ENCODE data around the gene PKIB. TPM values are rescaled to one million over a fixed set of nuclear protein-coding genes. Genes with fewer than 3 reads are reported as not detected.

PKIB gene
- total RNA-seq, 4 donors from 2014 or later = 0.90 to 5.7 (median 2.0) TPM; not detected in 1

DNA sequence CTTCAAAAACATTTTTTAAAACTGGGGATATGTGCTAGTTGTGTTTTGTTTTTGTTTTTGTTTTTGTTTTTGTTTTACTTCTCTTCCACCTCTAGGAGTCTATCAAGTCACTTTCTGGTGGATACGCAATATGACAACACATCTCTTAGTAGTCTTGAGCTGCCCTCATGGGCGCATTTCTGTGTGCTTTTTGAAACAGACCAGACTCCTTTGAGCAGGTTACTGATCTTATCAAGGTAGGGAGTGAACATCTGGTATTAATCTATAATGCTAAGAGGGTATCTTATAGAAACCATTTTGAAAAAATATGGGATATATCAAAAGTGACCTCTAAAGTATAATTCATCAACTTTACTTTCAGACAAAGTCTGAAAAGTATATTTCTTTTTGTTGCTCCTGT is 56.2 kb downstream of the PKIB start:
- H3K4me3 ChIP-seq = no peak overlapping the region
- no peak overlapping the region for H3K27ac ChIP-seq
- WGBS, 2 donors = 93 to 96% methylated on average over 2 of the region's 2 CpGs
- TF ChIP-seq POLR2A (IDR thresholded peaks at IDR 0.05) = no peak
- no peaks in the 10 kb centered on the region for H3K27me3 ChIP-seq
- no peaks in the 10 kb centered on the region for H3K36me3 ChIP-seq
- no peaks in the 10 kb centered on the region for H3K4me1 ChIP-seq
- no peaks in the 10 kb centered on the region for H3K9me3 ChIP-seq
- no peak for DNase-seq (ENCODE audit: low spot score in 2 of 2)

DNA sequence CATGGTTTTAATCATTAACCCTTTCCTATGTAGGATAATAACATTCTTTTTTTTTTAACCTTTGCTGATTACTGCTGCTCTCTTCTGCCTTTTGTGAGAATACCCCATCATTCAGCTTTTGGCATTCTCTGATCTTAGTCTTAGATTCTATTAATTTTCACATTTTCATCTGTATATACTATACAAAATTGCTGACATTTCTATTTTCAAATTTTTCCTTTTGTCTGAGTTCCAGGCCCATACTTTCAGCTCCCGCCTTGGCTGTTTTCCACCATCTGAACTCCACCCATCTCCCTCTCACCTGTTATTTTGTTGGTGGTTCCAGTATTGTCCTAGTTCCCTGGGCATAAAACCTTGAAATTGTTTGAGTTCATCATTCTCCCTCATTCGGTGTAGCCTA is 59.2 kb downstream of the PKIB start:
- no peak for DNase-seq (ENCODE audit: low spot score in 2 of 2)
- 43 to 70% methylated on average over 2 of the region's 2 CpGs for WGBS, 2 donors
- Histone ChIP-seq H3K4me1 (no peaks in the 10 kb centered on the region), H3K27ac (no peak overlapping the region), H3K27me3 (no peaks in the 10 kb centered on the region), H3K4me3 (no peak overlapping the region), H3K36me3 (no peaks in the 10 kb centered on the region), H3K9me3 (no peaks in the 10 kb centered on the region)
- TF ChIP-seq, protein P1, sequence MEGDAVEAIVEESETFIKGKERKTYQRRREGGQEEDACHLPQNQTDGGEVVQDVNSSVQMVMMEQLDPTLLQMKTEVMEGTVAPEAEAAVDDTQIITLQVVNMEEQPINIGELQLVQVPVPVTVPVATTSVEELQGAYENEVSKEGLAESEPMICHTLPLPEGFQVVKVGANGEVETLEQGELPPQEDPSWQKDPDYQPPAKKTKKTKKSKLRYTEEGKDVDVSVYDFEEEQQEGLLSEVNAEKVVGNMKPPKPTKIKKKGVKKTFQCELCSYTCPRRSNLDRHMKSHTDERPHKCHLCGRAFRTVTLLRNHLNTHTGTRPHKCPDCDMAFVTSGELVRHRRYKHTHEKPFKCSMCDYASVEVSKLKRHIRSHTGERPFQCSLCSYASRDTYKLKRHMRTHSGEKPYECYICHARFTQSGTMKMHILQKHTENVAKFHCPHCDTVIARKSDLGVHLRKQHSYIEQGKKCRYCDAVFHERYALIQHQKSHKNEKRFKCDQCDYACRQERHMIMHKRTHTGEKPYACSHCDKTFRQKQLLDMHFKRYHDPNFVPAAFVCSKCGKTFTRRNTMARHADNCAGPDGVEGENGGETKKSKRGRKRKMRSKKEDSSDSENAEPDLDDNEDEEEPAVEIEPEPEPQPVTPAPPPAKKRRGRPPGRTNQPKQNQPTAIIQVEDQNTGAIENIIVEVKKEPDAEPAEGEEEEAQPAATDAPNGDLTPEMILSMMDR (IDR thresholded peaks at IDR 0.05) = no peak
- TF ChIP-seq POLR2A (IDR thresholded peaks at IDR 0.05) (no peak), EP300 (IDR thresholded peaks at IDR 0.05) (no peak)

DNA sequence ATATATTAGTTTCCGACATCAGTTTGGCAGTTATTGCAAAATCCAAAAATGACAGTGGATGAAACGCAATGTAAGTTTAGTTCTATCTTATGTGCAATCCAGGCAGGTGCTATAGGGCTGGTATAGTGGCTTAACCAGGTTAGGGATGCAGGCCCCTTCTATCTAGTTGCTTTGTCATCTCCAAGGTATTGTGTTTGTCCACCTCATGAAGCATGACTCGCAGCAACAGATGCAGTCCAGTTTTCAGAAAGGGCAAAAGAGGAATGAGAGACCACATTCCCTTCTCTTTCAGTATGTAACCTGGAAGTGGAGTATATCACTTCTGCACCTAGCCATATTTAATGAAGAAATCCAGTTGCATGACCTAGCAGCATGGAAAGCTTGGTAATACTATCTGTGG is 59.7 kb downstream of the PKIB start:
- TF ChIP-seq POLR2A (IDR thresholded peaks at IDR 0.05) (no peak), EP300 (IDR thresholded peaks at IDR 0.05) (no peak)
- TF ChIP-seq, protein P1 (IDR thresholded peaks at IDR 0.05) = no peak
- no peaks in the 10 kb centered on the region for H3K4me1 ChIP-seq
- 92 to 99% methylated on average over 3 of the region's 3 CpGs for WGBS, 2 donors
- H3K9me3 ChIP-seq = no peaks in the 10 kb centered on the region
- no peak overlapping the region for H3K4me3 ChIP-seq
- H3K27ac ChIP-seq = no peak overlapping the region
- H3K27me3 ChIP-seq = no peaks in the 10 kb centered on the region
- H3K36me3 ChIP-seq = no peaks in the 10 kb centered on the region
- no peak for DNase-seq (ENCODE audit: low spot score in 2 of 2)

DNA sequence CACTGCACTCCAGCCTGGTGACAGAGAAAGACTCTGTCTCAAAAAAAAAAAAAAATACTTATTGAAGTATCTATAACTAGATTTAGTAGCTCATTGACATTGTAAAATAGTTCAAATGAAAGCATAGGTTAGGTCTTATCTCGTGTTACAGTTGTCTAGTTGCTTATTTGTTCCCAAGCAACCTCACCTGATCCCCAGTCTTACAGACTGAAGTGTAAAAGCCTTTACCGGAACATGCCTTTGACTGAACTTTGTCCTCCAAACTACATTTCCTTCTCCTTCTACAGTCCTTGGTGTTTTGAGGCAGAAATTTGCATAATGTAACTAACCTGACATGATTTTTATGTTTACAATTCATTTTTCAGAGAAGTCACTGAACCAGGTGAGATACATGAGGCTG is 61.0 kb downstream of the PKIB start:
- 50 to 61% methylated on average over 2 of the region's 2 CpGs for whole genome bisulfite sequencing, 2 donors
- no peak for TF ChIP-seq POLR2A (IDR thresholded peaks at IDR 0.05)
- no peak for TF ChIP-seq EP300 (IDR thresholded peaks at IDR 0.05)
- TF ChIP-seq, protein P1 (IDR thresholded peaks at IDR 0.05) = no peak
- no peaks in the 10 kb centered on the region for H3K36me3 ChIP-seq

DNA sequence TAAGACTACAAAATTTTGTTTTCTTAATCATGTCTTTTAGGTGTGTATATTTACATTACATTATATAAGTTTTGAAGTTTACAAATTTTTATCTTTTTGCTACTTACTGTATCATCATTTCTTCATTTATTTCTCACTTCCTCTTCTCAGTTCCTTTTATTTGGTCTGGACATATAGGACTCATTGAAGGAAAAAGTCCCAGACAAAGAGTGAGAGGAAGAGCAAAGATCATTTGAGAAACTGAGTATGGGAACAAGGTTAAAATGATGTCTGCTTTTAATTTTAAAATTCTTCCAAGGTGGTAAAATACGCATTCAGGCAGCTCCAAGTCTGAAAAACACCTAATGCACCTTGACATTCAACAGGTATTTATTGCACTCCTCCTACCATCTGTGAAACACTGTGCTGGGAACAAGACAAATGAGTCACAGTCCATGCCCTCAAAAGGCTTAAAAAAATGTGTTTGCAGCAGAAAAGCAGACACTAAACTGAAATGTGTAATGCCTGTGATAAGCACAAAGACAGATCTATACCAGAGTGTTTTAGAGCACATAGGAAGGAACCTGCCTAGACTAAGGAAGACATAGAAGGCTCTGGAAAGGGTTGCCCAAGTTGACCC is 63.2 kb downstream of the PKIB start:
- no peak overlapping the region for H3K27ac ChIP-seq
- 80 to 87% methylated on average over 1 of the region's 1 CpG for WGBS, 2 donors
- TF ChIP-seq EP300 (IDR thresholded peaks at IDR 0.05) (no peak), POLR2A (IDR thresholded peaks at IDR 0.05) (no peak)
- TF ChIP-seq, protein P1 (IDR thresholded peaks at IDR 0.05) = no peak

More for the DNA sequence above, 61.0 kb downstream of the PKIB start:
- DNase-seq (ENCODE audit: low spot score in 2 of 2) = no peak
- Histone ChIP-seq H3K9me3 (no peaks in the 10 kb centered on the region), H3K27ac (no peak overlapping the region), H3K4me3 (no peak overlapping the region), H3K27me3 (no peaks in the 10 kb centered on the region), H3K4me1 (no peaks in the 10 kb centered on the region)

GRCh38 chr6:122676146-122676545 is 65.9 kb downstream of the PKIB start:
- Histone ChIP-seq H3K27me3 (no peaks in the 10 kb centered on the region), H3K4me1 (no peaks in the 10 kb centered on the region), H3K36me3 (no peaks in the 10 kb centered on the region), H3K4me3 (no peak overlapping the region), H3K27ac (no peak overlapping the region), H3K9me3 (no peaks in the 10 kb centered on the region)
- TF ChIP-seq, protein P1 (IDR thresholded peaks at IDR 0.05) = no peak
- TF ChIP-seq POLR2A (IDR thresholded peaks at IDR 0.05) (no peak), EP300 (IDR thresholded peaks at IDR 0.05) (no peak)
- no peak for DNase-seq (ENCODE audit: low spot score in 2 of 2)
- WGBS, 2 donors = 80 to 91% methylated on average over 1 of the region's 1 CpG

More for the DNA sequence above, 63.2 kb downstream of the PKIB start:
- no peak for DNase-seq (ENCODE audit: low spot score in 2 of 2)
- no peak overlapping the region for H3K4me3 ChIP-seq
- no peaks in the 10 kb centered on the region for H3K4me1 ChIP-seq
- H3K9me3 ChIP-seq = no peaks in the 10 kb centered on the region
- no peaks in the 10 kb centered on the region for H3K27me3 ChIP-seq
- no peaks in the 10 kb centered on the region for H3K36me3 ChIP-seq
